Lower lobe of right lung (tissue), 2 donors: ENCODE results near the gene SHANK1. TPM values are rescaled to one million over a fixed set of nuclear protein-coding genes. Genes with fewer than 3 reads are reported as not detected.

ENCODE experiments used
- ATAC-seq, 2 donors: fragments of 200-7000 bp; cut with Tn5 transposase; one replicate each; pipeline ENCODE4 v1.9.1; 2020 to 2022; ENCODE audit warnings: mild to moderate bottlenecking in 2 of 2, moderate library complexity in 2 of 2
- DNase-seq: peaks from one replicate; pipeline ENCODE4 v3.0.0-alpha.2; 2020
- H3K27ac ChIP-seq: fragments of 200-600 bp; one replicate; pipeline ENCODE4 v1.8.0; 2022
- H3K27me3 ChIP-seq: fragments of 200-600 bp; one replicate; pipeline ENCODE4 v1.8.0; 2022; ENCODE audit warnings: low read depth
- H3K36me3 ChIP-seq: fragments of 200-600 bp; one replicate; pipeline ENCODE4 v1.8.0; 2022; ENCODE audit warnings: mild to moderate bottlenecking
- H3K4me1 ChIP-seq: fragments of 200-600 bp; one replicate; pipeline ENCODE4 v1.8.0; 2022
- H3K4me3 ChIP-seq: fragments of 200-600 bp; one replicate; pipeline ENCODE4 v1.8.0; 2022; ENCODE audit warnings: mild to moderate bottlenecking
- H3K9me3 ChIP-seq: fragments of 200-600 bp; one replicate; pipeline ENCODE4 v1.8.0; 2022
- CTCF ChIP-seq: fragments of 200-600 bp; IDR thresholded peaks from one replicate; pipeline ENCODE4 v1.8.0; 2022; ENCODE audit warnings: antibody characterized with exemption, mild to moderate bottlenecking
- intact Hi-C: fragments of 100-400 bp; cut with DNase I; formaldehyde crosslinking; loops from one replicate; pipeline ENCODE4 v1.11.0; 2022
- total RNA-seq: library from RNA; stranded (reverse); fragmentation: NEBNext Ultra II Directional; extraction: Animal tissue kit (Norgen Biotek cat#: 25700); gene quantifications from one replicate; pipeline ENCODE4 v1.2.1, GENCODE V29; 2021
- donor health status: DM: no; HTN: yes; CAD: no; lungs with severe emphysema.

SHANK1 gene
- total RNA-seq, 1 donor from 2014 or later, result 0.71 TPM

DNA sequence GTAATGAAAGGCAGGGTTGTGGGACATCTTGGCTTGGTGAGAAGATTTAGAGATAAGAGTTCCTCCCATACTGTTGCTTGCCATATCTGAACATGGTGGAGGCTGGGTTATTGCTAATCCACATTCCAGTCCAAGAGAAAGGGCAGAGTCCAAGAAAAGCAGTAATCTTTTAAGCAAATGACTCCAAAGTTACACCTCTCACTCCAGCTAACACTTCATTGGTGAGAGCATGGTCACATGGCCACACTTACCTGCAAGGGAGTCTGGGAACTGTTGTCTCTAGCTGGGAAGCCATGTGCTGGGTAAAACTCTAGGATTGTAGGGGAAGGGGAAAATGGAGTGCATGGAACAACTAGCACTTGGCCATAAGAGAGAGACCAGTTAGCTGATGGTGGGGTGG lies 64.7 kb downstream of the SHANK1 start:
- ATAC-seq (no peak), DNase-seq (no peak)
- Histone ChIP-seq H3K4me3 (no peak overlapping the region), H3K27ac (no peak overlapping the region), H3K9me3 (no peaks in the 10 kb centered on the region), H3K4me1 (peaks cover 16% of the 10 kb centered on the region), H3K27me3 (peaks cover 41% of the 10 kb centered on the region), H3K36me3 (no peaks in the 10 kb centered on the region)
- intact Hi-C loops, result no loop called here
- TF ChIP-seq CTCF, result no peak

- no peaks in the 10 kb centered on the region for H3K36me3 ChIP-seq
- H3K27ac ChIP-seq, result no peak overlapping the region
- H3K4me1 ChIP-seq, result no peaks in the 10 kb centered on the region
- DNase-seq, result no peak
- peaks cover 26% of the 10 kb centered on the region for H3K27me3 ChIP-seq
- no peak overlapping the region for H3K4me3 ChIP-seq
- intact Hi-C loops, result no loop called here
- H3K9me3 ChIP-seq, result no peaks in the 10 kb centered on the region
- ATAC-seq, result no peak
- no peak for TF ChIP-seq CTCF
Observed at GRCh38 chr19:50652722-50653121, 66.9 kb downstream of the SHANK1 start.

DNA sequence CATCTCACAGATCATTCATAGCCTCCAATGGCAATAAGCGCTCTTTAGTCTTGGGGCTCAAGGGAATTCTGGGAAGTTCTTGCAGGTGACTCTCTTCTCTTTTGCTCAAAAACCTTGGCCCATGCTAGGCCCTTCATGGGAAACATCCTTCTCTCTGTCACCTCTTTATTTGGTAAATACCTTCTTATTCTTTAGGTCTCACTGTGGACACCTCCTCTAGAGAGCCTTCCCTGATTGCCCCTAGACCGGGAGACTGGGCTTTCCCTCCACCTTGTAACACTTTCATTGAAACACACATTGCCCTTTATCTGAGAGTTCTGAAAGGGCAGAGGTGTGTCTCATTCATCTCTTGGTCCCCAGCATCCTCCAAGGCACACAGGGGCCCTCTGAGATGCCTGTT lies 68.4 kb downstream of the SHANK1 start:
- DNase-seq (no peak), ATAC-seq (no peak)
- TF ChIP-seq CTCF, result no peak
- intact Hi-C loops, result no loop called here
- no peaks in the 10 kb centered on the region for H3K36me3 ChIP-seq
- no peaks in the 10 kb centered on the region for H3K4me1 ChIP-seq
- H3K9me3 ChIP-seq, result no peaks in the 10 kb centered on the region
- H3K27ac ChIP-seq, result no peak overlapping the region
- H3K27me3 ChIP-seq, result peaks cover 38% of the 10 kb centered on the region
- no peak overlapping the region for H3K4me3 ChIP-seq

DNA sequence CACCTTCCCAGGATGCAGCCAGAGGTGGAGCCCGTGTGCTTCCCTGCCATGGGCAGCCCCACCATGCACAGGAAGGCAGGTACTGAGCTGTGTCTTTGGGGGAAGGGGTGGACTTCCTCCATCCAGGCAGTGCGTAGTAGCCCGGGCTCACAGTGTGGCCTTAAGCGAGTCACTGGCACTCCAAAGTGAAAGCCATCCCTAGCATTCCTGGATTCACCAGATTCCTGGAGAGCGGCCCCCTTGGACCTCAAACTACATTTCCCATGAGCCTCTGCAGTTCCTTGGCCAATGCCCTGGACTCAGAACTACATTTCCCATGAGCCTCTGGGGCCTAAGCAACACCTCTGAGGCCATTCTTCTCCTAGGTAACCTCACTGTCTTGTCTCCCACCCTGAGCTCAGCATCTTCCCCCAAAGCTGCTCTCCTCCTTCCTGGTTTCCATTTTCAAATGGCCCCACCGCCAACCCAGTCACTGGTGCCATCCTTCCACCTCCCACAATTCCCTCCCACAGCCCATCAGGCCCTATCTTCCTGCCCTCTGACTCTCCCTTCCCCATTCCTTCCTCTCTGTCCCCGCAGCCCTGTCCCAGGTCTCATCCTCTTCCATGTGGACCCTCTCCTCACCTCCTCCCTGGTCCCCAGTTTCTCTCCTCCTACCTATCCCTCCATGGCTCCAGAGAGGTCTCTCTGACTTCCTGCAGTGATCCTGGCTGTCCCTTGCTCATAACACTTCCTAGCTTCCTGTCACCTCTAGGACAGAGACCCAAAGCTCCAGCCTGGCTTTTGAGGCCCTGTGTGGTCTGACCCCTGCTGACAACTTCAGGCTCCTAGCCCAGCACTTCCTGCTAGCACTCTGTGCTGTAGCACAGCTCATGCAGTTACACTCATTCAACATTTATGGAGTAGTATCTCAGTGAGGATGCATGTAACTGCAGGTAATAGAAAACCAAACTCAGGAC lies 69.9 kb downstream of the SHANK1 start, which contains the start of gene C19orf81:
TSS of gene C19orf81 (plus strand) at position 13 of the 959 bp plus-strand sequence. CDS start at position 13, 0 bp downstream.
- DNase-seq (no peak), ATAC-seq (no peak)
- Histone ChIP-seq H3K4me3 (no peak within 1 kb of the TSS), H3K9me3 (no peaks in the 10 kb centered on the region), H3K36me3 (no peaks in the 10 kb centered on the region), H3K27ac (no peak within 1 kb of the TSS), H3K27me3 (peaks cover 38% of the 10 kb centered on the region), H3K4me1 (no peaks in the 10 kb centered on the region)
- TF ChIP-seq CTCF, result no peak
- intact Hi-C loops, result no loop called here

DNA sequence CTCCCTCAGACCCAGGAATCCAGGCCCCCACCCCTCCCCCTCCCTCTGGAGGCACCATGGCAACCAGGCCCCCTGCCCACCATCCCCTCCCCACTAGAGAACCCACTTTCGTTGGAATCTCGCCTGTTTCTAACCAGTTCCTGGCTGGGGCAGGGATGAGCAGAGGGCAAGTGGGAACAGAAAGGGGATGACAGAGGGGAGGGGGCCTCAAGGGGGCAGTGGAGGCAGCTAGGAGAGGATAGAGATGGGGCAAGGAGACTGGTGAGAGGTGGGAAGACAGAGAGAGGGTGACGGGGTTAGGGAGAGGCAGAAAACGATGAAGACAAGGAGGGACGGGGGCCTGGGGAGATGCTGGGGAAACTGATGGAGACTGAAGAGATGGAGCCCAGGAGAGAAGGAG lies 70.9 kb downstream of the SHANK1 start:
- DNase-seq (no peak), ATAC-seq (no peak)
- Histone ChIP-seq H3K4me3 (no peak overlapping the region), H3K27me3 (peaks cover 39% of the 10 kb centered on the region), H3K36me3 (no peaks in the 10 kb centered on the region), H3K27ac (no peak overlapping the region), H3K4me1 (no peaks in the 10 kb centered on the region), H3K9me3 (no peaks in the 10 kb centered on the region)
- TF ChIP-seq CTCF, result no peak
- intact Hi-C loops, result no loop called here
